GM21825 (cell line): ENCODE data around the gene LMF1.
"Not testable (repeated sequence)": the region's sequence is repeated elsewhere in the genome, so short reads cannot be mapped to it uniquely, and the experiment has no call there.

Source experiments
- ATAC-seq: cut with Tn5 transposase; IDR thresholded peaks from one replicate; pipeline ENCODE4 v1.9.1; 2021; ENCODE audit warnings: mild to moderate bottlenecking, moderate library complexity; ENCODE audit not compliant: unreplicated experiment

LMF1 gene

GRCh38 chr16:873243-873661 is 97.5 kb downstream of the LMF1 start:
- no peak for ATAC-seq

- no peak for ATAC-seq
Measured at GRCh38 chr16:872436-873242, 98.1 kb downstream of the LMF1 start.

- ATAC-seq: no peak
Measured at GRCh38 chr16:871562-872345, 99.0 kb downstream of the LMF1 start.

- no peak for ATAC-seq
Measured at GRCh38 chr16:870856-871561, 99.8 kb downstream of the LMF1 start.

GRCh38 chr16:869823-870641 is 100.8 kb downstream of the LMF1 start:
- ATAC-seq: no peak

GRCh38 chr16:868846-869822 is 101.7 kb downstream of the LMF1 start:
- no peak for ATAC-seq

- ATAC-seq: no peak
Measured at GRCh38 chr16:868386-868755, 102.4 kb downstream of the LMF1 start.

GRCh38 chr16:867421-868385 is 103.1 kb downstream of the LMF1 start:
- ATAC-seq: no peak

- no peak for ATAC-seq
Measured at GRCh38 chr16:866252-866896, 104.4 kb downstream of the LMF1 start.

GRCh38 chr16:865026-865425 is 105.8 kb downstream of the LMF1 start:
- no peak for ATAC-seq

- no peak for ATAC-seq
Measured at GRCh38 chr16:861446-861845, 109.3 kb downstream of the LMF1 start.

GRCh38 chr16:860891-861290 is 109.9 kb downstream of the LMF1 start:
- no peak for ATAC-seq

GRCh38 chr16:858971-859370 is 111.8 kb downstream of the LMF1 start:
- ATAC-seq: not testable (repeated sequence)

GRCh38 chr16:858441-858840 is 112.3 kb downstream of the LMF1 start:
- not testable (repeated sequence) for ATAC-seq

GRCh38 chr16:856811-857210 is 114.0 kb downstream of the LMF1 start:
- ATAC-seq: no peak

- no peak for ATAC-seq
Measured at GRCh38 chr16:856101-856500, 114.7 kb downstream of the LMF1 start.

- ATAC-seq: no peak
Measured at GRCh38 chr16:855471-855870, 115.3 kb downstream of the LMF1 start.
